HG02642 (cell line): Measurements from ENCODE around the gene CELF5.

Source experiments
- ATAC-seq: cut with Tn5 transposase; IDR thresholded peaks from one replicate; pipeline ENCODE4 v1.9.1; 2021; ENCODE audit warnings: mild to moderate bottlenecking; ENCODE audit not compliant: unreplicated experiment, poor library complexity

Gene CELF5

DNA sequence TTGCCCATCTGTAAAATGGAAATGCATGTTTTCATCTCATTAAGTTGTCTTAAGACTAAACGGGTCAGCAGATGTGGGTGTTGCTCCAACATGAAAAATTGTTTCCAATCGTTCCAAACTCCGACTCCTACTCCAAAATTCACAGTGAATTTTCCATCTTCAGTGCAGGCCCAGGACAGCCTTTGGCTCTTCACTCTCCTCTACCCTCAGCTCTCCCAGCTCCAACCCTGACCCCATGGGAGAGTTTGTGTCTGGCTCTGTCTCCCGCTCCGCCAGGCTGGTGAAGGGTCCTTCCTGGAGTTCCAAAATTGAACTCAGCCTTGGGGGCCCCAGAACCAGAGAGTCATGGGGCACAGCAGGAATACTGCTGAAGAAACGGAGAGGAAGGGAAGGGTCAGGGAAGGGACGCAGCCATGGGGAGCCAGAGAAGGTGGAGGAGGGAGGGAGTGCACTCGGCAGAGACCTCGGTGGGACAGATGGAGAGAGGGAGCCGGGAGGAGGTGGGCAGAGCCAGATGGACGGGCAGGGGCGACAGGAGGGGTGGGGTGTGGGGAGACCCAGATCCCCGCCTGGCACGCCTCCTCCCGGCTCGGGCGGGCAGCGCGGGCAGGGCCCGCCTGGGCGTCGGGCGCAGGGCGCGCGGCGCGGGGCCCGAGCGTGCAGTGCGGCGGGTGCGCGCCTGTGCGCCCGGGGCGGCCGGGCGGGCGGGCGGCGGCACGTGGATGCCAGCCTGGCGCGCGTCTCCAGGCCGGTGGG lies 45.6 kb downstream of the CELF5 start:
- ATAC-seq, result no peak

DNA sequence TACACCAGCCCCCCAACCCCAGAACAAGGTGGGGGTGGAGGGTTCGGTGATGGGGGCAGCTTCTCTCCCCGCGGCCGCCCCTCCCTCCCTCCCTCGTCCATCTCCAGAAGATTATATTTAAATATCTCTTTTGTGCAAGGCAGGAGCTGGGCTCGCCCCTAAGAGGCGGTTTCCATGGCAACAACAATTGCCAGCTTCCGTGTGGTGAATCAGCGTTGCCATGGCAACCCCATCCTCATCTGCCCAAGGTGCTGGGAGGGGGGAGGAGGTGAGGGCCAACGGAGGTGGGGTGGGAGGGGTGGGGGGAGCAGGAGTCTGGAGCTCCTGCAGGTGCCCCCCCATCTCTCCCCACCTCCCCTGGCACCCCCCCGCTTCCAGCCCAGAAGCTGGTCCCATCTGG lies 46.4 kb downstream of the CELF5 start:
- no peak for ATAC-seq

DNA sequence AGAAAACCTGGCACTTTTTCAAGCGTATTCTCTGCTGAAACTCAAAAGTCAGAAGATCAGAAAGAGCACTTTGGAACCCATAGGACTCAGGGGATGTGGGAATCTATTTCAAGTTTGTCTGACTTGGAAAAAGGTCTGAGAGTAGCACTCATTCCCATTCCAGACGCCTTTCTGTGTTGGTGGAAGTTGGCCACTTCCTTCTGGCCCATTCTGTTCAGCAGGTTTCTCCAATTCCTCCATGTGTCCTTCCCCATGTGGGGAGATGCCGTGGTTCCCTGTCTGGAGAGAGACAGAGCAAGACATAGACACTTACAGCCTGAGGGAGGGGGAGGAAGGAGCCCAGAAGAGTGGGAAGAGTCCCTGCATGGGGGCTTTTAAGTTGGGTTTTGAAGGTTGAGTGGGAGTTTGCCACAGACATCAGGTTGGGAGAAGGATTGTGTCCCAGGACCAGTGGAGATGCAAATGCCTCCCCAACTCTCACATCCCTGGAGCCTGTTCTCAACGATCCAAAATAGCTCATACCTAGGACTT lies 48.0 kb downstream of the CELF5 start:
- ATAC-seq, result no peak

DNA sequence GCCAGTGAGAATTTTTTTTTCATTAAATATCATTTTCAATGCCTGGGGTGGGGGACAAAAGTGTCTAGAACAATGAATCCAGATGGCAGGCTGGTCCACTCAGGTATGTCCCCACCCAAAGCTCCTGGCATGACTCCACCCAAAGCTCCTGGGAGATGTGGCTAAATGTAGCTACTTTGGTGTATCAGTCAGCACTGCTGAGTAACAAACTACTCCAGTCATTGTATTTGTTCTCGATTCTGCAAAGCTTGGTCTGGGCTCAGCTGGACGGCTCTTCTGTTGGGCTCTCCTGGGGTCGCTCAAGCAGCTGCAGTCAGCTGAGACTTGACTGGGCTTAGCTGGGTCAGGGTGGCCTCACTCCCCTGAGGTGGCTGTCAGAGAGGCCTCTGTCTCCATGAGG lies 48.5 kb downstream of the CELF5 start:
- no peak for ATAC-seq

DNA sequence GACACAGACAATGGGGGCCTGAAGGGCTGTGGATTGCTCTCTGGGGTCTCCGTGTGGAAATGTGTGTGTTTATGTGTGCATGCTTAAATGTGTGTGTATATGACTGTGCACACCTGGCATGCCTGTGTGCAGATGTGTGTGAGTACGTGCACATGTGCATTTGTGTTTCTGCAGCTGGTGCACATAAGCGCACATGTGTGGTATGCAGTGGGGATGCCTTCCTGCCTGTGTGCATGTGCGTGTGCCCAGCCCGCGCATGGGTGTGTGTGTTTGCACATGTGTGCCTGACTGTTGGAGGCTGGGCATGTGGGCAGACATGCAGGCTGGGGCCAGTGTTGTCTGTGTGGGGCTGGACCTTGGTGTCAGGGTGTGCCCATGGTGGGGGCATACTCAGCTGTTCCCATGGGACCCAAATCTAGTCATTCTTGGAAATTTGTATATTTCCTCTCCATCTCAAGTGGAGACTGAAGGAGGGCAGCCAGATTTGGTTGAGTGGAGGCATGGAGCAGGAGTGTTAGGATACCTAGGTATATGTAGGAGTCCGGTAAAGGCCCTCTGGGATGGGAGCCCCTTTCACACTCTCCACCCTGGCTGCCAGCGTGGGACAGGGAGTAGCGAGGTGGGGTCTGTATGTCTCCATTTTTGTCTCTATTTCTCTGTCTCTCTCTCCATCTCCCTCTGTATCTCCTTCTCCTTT lies 49.9 kb downstream of the CELF5 start:
- ATAC-seq, result no peak

DNA sequence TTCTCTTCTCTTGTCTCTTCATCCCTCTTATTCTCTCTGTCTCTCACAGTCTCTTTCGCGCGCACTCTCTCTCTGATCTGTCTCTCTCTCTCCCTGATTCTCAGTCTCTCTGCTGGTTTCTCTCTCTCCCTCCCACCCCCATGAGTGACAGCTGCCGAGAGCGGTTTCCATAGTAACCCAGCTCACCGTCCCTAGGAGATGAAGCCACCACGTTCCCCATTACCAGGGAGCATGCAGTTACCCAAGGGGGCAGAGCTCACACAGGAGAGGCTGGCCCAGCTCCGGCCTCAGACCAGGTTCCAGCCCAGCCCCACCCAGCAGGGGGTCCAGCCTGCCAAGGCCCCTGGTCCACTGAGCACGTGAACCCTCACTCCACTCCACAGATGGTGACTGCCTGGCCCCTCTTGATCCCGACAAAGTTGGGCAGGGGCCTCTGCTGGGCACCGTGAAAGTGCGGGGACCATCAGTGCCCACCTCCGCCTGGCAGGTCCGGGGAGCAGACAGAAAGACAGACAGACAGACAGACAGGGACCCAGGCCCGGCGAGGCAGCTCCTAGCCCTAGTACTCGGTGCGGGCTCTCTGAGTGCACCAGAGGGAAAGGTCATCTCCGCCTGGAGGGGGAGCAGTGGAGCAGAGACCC lies 50.6 kb downstream of the CELF5 start:
- ATAC-seq, result no peak

DNA sequence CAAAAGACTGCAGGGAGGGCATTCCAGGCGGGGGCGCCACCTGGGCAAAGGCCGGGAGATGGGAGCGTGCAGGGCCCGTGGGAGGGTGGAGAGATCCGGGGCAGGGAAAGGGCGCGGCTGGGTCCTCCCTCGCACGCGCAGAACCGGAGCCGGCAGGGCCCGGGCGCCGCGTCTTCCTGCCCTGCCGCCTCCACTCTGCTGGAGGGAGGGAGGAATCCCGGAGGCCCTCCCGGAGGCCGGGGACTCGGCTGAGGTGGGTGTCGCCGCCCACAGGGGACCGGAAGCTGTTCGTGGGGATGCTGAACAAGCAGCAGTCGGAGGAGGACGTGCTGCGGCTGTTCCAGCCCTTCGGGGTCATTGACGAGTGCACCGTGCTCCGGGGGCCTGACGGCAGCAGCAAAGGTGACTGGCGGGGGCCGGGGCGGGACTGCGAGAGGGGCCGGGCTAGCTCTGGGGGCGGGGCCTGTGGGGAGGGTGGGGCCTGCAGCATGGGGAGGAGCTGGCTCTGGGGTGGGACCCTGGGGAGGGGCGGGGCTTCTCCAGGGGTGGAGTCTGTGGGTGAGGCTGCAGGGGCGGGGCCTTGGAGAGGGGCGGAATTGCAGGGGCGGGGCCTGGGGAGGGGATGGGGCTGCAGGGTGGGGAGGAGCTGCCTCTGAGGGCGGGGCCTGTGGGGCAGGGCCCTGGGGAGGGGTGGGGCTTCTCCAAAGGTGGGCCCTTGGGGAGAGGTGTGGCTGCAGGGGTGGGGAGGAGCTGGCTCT lies 51.3 kb downstream of the CELF5 start:
- no peak for ATAC-seq

DNA sequence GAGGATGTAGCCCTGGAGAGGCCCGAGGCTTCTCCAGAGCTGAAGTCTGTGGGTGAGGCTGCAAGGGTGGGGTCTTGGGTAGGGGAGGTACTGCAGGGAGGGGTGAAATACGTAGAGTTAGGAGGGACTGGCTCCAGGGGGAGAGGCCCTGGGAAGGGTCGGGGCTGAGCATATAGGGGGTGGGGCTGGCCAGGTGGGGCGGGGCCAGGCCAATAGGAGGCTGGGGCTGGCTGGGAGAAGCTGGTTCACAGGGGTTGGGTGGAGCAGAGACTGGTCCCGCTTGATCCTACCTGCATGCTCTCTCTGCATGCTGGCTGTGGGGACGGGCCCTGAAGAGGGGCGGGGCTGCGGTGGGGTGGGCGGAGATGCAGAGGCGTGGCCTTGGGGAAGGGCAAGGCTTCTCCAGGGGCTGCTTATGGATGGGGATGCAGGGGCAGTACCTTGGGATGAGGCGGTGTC lies 51.9 kb downstream of the CELF5 start:
- ATAC-seq, result no peak

DNA sequence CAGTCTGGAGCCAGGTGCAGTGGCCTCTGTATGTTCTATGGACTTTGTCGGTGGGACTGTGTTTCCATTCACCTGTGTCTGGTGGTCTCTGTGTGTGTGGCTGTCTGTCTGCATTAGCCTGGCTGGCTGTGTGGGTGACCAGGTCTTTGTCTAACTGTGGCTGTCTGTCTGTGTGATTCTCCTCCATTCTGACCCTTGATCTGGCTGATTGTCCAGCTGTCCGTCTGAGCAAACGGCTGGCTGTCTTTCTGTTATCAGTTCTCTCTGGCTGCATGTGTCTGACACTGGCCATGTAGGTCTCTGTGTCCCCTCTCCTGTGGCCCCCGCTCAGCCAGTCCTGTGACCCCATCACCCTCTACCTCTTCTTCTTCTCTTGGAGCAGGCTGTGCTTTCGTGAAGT lies 53.2 kb downstream of the CELF5 start:
- ATAC-seq, result no peak

DNA sequence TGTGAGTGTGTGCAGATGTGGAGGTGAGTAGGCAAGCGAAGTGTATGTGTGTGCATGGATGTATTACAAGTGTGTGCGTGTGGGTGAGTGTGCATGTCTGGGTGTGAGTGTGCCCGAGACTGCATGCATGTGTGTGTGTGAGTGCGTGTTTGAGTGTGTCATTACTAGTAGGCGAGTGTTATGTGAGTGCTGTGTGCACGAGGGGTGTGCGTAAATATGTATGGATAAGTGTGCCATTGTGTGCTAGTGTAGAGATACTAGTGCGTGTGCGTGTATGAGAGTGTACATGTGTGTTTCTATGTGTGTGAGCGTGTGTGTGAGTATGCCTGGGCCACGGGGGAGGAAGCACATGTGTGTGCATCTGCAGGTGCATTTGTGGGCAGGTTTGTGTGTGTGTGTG lies 53.8 kb downstream of the CELF5 start:
- no peak for ATAC-seq

DNA sequence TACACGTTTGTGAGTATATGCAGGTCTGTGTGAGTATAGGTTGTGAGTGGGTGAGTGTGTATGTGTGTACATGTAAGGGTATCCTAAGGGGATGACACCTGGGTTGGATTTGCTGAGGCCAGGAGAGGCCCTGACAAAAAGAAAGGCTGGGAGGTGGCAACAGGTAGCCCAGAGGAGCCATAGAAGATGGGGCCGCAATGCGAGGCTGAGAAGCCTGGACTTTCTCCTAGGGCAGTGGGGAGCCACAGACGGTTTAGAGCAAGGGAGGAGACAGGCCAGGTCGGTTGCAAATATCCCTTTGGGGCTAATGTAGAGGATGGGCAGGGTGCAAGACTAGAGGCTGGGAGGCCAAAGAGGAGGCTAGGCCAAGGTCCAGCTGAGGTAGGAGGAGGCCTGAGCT lies 54.3 kb downstream of the CELF5 start:
- no peak for ATAC-seq

DNA sequence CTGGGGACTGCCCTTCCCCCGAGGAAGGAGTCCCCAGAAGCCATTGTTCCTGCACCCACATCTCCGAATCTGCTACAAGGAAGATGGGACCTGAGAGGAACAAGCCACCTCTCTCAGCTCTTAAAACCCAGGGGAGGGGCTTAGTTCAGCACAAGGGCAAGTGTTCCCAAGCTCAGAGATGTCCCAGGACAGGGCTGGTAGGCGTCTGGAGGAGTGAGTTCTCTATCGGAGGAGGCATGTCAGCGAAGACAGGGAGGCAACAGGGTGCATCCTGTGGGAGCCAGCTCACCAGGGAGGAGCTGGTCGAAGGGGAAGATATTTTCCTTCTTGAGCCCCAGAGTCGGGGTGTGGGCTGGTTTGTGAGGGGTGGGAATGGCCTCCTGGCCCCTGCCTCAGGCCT lies 54.8 kb downstream of the CELF5 start:
- ATAC-seq, result no peak

DNA sequence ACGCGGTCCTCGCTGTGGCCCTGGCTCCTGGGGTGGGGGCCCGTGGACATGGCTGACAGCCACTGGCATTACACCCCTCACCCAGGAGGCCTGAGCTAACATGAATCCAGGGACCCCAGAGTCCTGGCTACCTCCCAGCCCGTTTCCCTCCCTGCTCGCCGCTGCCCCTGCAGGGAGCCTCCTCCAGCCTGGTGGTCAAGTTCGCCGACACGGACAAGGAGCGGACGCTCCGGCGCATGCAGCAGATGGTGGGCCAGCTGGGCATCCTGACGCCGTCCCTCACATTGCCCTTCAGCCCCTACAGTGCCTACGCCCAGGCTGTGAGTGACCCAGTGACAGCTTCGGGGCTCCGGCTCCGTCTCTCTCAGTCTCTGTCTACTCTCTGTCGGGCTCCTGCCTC lies 56.6 kb downstream of the CELF5 start:
- no peak for ATAC-seq

DNA sequence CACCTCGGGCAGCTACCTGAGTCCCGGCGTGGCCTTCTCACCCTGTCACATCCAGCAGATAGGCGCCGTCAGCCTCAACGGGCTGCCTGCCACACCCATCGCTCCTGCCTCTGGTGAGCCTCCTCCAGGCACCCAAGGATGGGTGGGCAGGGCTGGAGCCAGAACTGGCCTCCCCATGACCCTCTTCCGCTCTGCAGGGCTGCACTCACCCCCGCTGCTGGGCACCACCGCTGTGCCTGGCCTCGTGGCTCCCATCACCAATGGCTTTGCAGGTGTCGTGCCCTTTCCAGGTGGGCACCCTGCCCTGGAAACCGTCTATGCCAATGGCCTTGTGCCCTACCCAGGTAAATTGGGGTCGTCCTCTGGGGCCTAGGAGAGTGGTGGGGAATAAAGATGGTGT lies 57.7 kb downstream of the CELF5 start:
- no peak for ATAC-seq

DNA sequence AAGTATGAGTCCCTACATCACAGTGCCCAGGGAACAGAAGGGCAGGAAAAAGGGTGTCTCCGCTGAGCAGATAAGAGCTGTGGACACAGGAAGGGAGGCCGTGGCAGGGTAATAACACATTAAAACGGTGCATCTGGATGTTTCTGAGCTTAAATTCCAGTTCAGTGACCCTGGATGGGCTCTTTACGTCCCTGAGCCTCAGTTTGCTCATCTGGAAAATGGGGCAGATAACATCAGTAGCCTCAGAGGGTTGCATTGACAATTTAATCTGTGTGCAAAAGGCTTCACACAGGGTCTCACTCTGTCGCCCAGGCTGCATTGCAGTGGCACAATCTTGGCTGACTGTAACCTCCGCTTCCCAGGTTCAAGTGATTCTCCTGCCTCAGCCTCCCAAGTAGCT lies 58.1 kb downstream of the CELF5 start:
- ATAC-seq, result no peak

DNA sequence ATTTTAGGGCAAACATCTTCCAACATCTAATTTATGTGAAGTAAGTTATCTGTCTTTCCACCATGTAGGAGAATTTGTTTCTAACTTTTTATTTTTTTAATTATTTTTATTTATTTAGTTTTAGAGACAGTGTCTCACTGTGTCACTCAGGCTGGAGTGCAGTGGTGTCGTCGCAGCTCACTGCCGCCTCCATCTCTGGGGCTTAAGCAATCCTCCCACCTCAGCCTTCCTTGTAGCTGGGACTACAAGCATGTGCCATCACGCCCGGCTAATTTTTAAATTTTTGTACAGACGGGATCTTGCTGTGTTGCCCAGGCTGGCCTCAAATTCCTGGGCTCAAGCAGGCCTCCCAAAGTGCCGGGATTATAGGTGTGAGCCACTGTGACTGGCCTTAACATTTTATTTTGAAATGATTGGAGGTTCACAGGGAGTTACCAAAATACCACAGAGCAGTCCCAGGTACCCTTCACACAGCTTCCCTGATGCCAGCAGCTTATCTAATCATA lies 58.8 kb downstream of the CELF5 start:
- ATAC-seq, result no peak

DNA sequence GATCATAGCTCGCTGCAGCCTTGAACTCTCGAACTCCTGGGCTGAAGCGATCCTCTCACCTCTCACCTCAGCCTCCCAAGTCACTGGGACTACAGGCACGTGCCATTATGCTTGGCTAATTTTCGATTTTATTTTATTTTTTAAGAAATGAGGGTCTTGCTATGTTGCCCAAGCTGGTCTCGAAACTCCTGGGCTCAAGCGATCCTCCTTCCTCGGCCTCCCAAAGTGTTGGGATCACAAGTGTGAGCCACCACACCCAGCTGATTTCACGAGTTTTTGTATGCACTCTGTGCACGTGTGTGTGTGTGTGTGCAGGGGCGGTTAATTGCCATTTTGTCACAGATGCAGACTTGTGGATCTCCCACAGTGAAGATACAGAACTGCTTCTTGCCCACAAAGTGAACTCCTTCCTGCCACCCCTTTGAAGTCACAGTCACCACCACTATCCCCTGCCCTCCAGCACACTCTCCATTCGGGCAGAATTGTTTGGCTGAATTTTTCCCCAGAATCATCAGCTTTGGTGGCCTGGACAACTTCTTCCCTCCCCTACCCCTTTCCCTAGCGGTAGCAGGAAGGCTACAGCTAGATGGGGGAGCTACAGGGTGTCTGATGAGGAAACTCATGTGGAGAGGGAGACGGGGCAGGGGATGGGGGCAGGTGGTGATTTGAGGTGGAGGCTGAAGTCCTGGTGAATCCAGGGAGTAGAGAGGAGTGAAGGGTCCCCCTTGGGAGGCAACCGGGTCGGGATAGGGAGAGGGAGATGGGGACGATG lies 59.6 kb downstream of the CELF5 start:
- no peak for ATAC-seq

DNA sequence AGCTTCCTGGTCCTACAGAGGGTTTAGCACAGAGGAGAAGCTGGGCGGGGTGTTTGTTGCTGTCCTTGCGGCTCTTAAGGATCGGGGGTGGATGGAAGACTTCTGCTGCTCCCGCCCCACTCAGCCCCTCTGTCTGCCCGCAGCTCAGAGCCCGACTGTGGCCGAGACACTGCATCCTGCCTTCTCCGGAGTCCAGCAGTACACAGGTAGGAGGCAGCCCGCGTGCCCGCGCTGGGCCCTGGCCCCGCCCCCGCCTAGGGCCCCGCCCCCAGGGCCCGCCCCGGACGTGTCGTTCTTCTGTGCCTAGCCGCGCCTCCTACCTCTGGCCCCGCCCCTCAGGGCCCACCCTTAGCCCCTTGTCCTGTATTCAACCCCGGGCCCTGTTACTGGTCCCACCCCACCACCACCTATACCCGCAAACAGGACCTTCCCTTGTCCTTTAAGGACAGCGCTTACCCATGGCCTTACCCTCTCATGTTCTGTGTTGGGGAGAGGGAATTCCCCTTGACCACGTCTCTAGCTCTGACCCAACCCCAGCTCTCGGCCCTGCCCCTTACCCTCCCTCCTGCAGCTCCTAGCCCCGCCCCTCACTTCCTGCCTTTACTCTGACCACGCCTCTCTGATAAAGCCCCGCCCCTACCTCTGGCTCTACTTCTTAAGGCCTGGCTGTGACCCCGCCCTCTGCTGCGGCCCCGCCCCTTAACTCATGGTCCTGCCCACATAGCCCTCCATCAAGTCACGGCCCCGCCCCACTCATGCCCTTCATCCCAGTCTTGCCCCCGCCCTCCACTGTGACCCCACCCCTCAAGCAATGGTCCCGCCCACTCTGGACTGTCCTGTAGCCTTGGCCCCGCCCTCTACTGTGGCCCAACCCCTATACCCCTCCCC lies 60.5 kb downstream of the CELF5 start:
- no peak for ATAC-seq
